HUES48 (cell line): Measurements from ENCODE around the gene TUBB.
A peak's percentile ranks its signal among the peaks of the same experiment; 100 is the strongest.
"Not testable (repeated sequence)": the region's sequence is repeated elsewhere in the genome, so short reads cannot be mapped to it uniquely, and the experiment has no call there.

ENCODE experiments used
- H3K27ac ChIP-seq: one replicate; pipeline ENCODE4 v1.7.0; 2013; ENCODE audit warnings: low read depth, low read length, inconsistent platforms
- H3K27me3 ChIP-seq: 2 replicates; pipeline ENCODE4 v1.6.1; 2013; ENCODE audit warnings: mild to moderate bottlenecking, low read length; ENCODE audit not compliant: control insufficient read depth, insufficient read depth
- H3K36me3 ChIP-seq: 2 replicates; pipeline ENCODE4 v1.6.1; 2013; ENCODE audit warnings: low read length; ENCODE audit not compliant: control insufficient read depth, insufficient read depth
- H3K4me1 ChIP-seq: 2 replicates; pipeline ENCODE4 v1.6.1; 2013; ENCODE audit warnings: mild to moderate bottlenecking, low read length; ENCODE audit not compliant: control insufficient read depth, insufficient read depth
- H3K4me3 ChIP-seq: 2 replicates; pipeline ENCODE4 v1.5.1; 2013; ENCODE audit warnings: mild to moderate bottlenecking, low read depth, low read length
- H3K9ac ChIP-seq: 2 replicates; pipeline ENCODE4 v1.6.1; 2013; ENCODE audit warnings: mild to moderate bottlenecking, low read depth, low read length, moderate library complexity
- H3K9me3 ChIP-seq: 2 replicates; pipeline ENCODE4 v1.6.1; 2013; ENCODE audit warnings: low read length; ENCODE audit not compliant: control insufficient read depth, insufficient read depth

The TUBB gene

DNA sequence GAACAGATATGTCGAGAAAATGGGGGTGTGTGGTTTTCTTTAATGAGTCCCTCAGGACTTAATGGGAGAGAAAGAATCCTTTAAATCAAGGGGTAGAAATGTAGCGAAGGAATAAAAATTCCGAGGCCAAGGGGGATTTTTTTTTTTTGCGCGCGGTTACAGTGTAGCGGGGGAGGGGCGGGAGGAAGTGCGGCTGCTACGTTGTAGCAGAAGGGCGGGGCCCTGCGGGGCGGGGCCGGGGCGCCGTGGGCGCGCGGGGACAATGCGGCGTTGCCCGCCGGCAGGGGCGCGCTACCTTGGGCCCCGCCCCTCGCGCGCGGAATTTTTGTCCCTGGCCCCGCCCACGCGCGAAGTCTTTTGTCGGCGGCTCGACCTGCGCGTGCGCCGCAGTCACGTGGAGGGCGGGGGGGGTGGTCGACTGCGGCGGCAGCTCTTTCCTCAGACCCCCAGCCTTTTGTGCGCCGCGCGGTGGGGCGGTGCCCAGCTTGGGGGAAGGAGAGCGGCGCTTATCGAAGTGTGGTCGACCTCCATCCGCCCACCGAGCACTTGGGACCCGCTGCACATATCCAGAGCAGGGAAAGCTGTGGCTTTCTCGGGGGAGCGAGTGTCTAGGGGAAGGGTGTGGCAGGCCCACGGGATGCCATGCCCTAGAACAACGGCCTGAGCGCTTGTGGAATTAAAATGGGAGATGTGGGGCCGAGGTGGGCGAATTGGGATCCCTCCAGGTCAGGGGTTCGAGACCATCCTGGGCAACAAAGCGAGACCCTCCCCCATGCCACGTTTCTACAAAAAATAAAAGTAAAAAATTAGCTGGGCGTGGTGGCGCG lies 1.3 kb downstream of the TUBB start:
- H3K4me1 ChIP-seq: peaks cover 17% of the 10 kb centered on the region
- peaks cover 44% of the 10 kb centered on the region for H3K36me3 ChIP-seq
- H3K27ac ChIP-seq: peak overlapping the region; percentile 98
- H3K4me3 ChIP-seq: peak overlapping the region; percentile 93
- H3K9me3 ChIP-seq: no peaks in the 10 kb centered on the region
- peak overlapping the region; percentile 100 for H3K9ac ChIP-seq
- no peaks in the 10 kb centered on the region for H3K27me3 ChIP-seq

DNA sequence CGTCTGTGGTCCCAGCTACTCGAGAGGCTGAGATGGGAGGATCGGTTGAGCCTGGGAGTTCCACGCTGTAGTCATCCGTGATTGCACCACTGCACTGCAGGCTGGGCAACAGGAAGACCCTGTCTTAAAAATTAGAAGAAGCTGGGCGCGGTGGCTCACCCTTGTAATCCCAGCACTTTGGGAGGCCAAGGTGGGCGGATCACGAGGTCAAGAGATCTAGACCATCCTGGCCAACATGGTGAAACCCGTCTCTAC lies 1.8 kb downstream of the TUBB start:
- peaks cover 44% of the 10 kb centered on the region for H3K36me3 ChIP-seq
- H3K4me1 ChIP-seq: peaks cover 13% of the 10 kb centered on the region; the same call in 1 of the 2 replicates
- H3K9me3 ChIP-seq: not testable (repeated sequence)

DNA sequence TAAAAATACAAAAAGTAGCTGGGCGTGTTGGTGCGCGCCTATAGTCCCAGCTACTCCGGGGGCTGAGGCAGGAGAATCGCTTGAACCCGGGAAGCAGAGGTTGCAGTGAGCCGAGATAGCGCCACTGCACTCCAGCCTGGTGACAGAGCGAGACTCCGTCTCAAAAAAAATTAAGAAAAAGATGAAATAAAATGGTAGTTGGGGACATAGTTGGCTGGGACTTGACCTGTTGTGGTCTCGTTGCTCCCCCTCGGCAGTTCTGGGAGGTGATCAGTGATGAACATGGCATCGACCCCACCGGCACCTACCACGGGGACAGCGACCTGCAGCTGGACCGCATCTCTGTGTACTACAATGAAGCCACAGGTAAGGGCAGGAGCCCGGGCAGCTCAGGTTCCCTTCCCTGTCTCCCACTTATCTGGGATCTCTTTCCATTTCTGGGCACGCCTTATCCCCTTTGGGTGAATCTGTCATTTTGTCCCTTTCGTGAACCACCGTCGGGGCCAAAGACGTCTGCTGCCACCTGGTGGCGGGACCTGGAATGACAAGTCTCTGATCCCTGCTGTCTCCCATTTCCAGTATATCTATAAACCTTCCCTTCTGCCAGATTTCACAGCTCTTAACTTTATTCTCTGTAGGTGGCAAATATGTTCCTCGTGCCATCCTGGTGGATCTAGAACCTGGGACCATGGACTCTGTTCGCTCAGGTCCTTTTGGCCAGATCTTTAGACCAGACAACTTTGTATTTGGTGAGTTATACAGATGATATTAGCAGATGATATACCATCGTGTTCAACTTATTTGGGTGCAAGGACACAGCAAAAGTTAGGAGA lies 2.3 kb downstream of the TUBB start:
- H3K9me3 ChIP-seq: no peaks in the 10 kb centered on the region
- peak overlapping the region; percentile 93 for H3K4me3 ChIP-seq
- H3K27me3 ChIP-seq: no peaks in the 10 kb centered on the region
- peaks cover 48% of the 10 kb centered on the region for H3K36me3 ChIP-seq
- H3K4me1 ChIP-seq: peaks cover 13% of the 10 kb centered on the region; the same call in 1 of the 2 replicates
- H3K27ac ChIP-seq: peak overlapping the region; percentile 98
- H3K9ac ChIP-seq: peak overlapping the region; percentile 100

More for the DNA sequence above, 1.8 kb downstream of the TUBB start:
- Histone ChIP-seq H3K4me3 (peak overlapping the region; percentile 93), H3K9ac (peak overlapping the region; percentile 100), H3K27ac (peak overlapping the region; percentile 98)
- not testable (repeated sequence) for H3K27me3 ChIP-seq

DNA sequence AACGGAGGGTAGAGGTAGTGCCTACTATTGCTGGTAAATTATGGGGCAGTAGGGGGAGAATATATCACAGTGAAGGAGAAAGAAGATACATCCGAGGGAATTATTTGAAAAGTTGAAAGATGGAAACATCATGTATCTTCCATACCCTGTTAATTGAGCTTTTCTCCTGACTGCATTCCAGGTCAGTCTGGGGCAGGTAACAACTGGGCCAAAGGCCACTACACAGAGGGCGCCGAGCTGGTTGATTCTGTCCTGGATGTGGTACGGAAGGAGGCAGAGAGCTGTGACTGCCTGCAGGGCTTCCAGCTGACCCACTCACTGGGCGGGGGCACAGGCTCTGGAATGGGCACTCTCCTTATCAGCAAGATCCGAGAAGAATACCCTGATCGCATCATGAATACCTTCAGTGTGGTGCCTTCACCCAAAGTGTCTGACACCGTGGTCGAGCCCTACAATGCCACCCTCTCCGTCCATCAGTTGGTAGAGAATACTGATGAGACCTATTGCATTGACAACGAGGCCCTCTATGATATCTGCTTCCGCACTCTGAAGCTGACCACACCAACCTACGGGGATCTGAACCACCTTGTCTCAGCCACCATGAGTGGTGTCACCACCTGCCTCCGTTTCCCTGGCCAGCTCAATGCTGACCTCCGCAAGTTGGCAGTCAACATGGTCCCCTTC lies 3.1 kb downstream of the TUBB start:
- H3K9me3 ChIP-seq, H3K27me3 ChIP-seq, H3K9ac ChIP-seq: not testable (repeated sequence)
- Histone ChIP-seq H3K36me3 (peaks cover 56% of the 10 kb centered on the region), H3K4me3 (peak overlapping the region; percentile 93), H3K4me1 (peaks cover 13% of the 10 kb centered on the region; the same call in 1 of the 2 replicates), H3K27ac (peak overlapping the region; percentile 98)

DNA sequence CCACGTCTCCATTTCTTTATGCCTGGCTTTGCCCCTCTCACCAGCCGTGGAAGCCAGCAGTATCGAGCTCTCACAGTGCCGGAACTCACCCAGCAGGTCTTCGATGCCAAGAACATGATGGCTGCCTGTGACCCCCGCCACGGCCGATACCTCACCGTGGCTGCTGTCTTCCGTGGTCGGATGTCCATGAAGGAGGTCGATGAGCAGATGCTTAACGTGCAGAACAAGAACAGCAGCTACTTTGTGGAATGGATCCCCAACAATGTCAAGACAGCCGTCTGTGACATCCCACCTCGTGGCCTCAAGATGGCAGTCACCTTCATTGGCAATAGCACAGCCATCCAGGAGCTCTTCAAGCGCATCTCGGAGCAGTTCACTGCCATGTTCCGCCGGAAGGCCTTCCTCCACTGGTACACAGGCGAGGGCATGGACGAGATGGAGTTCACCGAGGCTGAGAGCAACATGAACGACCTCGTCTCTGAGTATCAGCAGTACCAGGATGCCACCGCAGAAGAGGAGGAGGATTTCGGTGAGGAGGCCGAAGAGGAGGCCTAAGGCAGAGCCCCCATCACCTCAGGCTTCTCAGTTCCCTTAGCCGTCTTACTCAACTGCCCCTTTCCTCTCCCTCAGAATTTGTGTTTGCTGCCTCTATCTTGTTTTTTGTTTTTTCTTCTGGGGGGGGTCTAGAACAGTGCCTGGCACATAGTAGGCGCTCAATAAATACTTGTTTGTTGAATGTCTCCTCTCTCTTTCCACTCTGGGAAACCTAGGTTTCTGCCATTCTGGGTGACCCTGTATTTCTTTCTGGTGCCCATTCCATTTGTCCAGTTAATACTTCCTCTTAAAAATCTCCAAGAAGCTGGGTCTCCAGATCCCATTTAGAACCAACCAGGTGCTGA lies 3.9 kb downstream of the TUBB start:
- H3K9ac ChIP-seq, H3K9me3 ChIP-seq, H3K27me3 ChIP-seq, H3K4me3 ChIP-seq, H3K4me1 ChIP-seq: not testable (repeated sequence)
- Histone ChIP-seq H3K27ac (peak overlapping the region; percentile 31), H3K36me3 (peaks cover 60% of the 10 kb centered on the region)

DNA sequence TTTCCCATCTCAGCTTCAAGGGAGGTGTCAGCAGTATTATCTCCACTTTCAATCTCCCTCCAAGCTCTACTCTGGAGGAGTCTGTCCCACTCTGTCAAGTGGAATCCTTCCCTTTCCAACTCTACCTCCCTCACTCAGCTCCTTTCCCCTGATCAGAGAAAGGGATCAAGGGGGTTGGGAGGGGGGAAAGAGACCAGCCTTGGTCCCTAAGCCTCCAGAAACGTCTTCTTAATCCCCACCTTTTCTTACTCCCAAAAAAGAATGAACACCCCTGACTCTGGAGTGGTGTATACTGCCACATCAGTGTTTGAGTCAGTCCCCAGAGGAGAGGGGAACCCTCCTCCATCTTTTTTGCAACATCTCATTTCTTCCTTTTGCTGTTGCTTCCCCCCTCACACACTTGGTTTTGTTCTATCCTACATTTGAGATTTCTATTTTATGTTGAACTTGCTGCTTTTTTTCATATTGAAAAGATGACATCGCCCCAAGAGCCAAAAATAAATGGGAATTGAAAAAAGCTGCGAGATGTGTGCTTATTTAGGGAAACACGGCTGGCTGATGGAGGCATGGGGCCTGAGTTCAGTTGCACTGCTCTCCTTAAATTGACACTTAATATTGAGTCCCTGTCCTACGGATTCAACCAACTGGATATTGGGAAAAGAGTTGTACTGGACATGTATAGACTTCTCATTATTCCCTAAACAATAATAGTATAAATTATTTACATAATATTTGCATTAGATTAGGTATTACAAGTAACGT lies 4.9 kb downstream of the TUBB start:
- Histone ChIP-seq H3K4me1 (no peaks in the 10 kb centered on the region), H3K4me3 (no peak overlapping the region), H3K27ac (peak overlapping the region; percentile 6), H3K9ac (no peak overlapping the region), H3K27me3 (no peaks in the 10 kb centered on the region), H3K9me3 (no peaks in the 10 kb centered on the region), H3K36me3 (peaks cover 70% of the 10 kb centered on the region)

DNA sequence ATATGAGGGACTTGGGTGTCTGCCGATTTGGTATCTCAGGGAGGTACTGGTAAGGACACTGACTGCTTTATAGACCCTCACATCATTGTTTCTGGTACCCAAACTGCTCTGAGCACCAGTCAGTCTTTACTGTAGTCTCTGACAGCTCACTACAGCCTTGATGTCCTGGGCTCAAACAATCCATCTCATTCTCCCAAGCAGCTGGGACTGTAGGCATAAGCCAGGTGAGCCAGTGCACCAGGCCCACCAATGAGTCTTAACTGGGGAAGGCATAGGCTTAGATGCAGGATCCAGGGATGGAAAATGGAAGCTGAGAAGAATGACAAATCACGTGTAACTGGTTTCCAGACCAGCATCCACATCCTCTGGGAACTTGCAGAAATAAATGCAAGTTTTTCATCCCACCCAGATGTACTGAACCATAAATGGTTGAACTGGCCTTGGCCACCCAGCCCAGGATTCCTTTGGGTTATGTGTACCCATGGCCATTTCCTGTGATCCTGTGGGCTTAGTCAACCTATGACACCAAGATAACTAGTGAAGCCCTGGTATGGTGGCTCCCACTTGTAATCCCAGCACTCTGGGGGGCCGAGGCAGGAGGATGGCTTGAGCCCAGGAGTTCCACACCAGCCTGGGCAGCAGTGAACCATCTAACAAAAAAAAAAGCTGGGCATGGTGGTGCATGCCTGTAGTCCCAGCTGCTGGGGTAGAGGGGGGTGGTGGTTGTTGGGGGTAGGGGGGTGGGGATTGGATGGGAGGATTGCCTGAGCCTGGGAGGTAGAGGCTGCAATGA lies 5.8 kb downstream of the TUBB start:
- peaks cover 76% of the 10 kb centered on the region for H3K36me3 ChIP-seq
- H3K9ac ChIP-seq: no peak overlapping the region
- H3K27me3 ChIP-seq: no peaks in the 10 kb centered on the region
- no peak overlapping the region for H3K4me3 ChIP-seq
- H3K4me1 ChIP-seq: peaks cover 2% of the 10 kb centered on the region; the same call in 1 of the 2 replicates
- peak overlapping the region; percentile 74 for H3K27ac ChIP-seq
- H3K9me3 ChIP-seq: no peaks in the 10 kb centered on the region

DNA sequence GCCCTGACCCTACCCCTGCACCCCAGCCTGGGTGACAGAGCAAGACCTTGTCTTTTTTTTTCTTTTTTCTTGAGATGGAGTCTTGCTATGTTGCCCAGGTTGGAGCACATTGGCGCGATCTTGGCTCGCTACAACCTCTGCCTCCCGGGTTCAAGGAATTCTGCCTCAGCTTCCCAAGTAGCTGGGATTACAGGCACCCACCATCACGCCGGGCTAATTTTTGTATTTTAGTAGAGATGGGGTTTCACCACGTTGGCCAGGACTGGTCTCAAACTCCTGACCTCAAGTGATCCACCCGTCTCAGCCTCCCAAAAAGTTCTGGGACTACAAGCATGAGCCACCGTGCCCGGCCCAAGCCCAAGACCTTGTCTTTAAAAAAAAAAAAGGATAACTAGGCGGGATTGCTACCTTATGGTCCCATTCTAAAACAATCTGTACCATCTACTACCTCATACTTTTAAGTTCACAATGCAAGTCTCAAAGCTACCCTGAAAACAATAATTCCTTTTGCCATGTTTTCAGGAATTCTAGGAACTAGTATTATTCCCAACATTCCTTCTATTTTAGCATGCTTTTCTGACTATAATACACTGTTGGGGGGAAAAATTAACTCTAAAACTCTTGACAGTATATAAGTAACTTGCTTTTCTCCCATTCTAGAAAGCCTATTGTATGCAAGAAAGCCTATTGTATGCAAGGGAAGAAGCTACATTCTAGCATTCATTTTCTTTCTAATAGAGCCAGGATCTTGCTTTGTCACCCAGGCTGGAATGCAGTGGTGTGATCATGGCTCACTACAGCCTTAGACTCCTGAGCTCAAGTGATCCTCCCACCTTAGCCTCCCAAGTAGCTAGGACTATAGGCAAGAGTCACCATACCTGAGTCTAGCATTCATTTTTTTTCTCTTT lies 6.6 kb downstream of the TUBB start:
- no peak overlapping the region for H3K4me3 ChIP-seq
- H3K27me3 ChIP-seq: no peaks in the 10 kb centered on the region
- H3K27ac ChIP-seq: peak overlapping the region; percentile 33
- peaks cover 76% of the 10 kb centered on the region for H3K36me3 ChIP-seq
- peaks cover 2% of the 10 kb centered on the region; the same call in 1 of the 2 replicates for H3K4me1 ChIP-seq
- no peaks in the 10 kb centered on the region for H3K9me3 ChIP-seq
- H3K9ac ChIP-seq: no peak overlapping the region
